ENCODE measurements around the gene TENT5C.
A peak's percentile ranks its signal among the peaks of the same experiment; 100 is the strongest.

The TENT5C gene

GRCh38 chr1:117653195-117653594 is 47.3 kb downstream of the TENT5C start:
- no peak for DNase-seq
- H3K27me3 ChIP-seq (replicated peaks; ENCODE audit: control insufficient read depth, insufficient read depth, low read length, poor library complexity, severe bottlenecking): no peaks in the 10 kb centered on the region
- no peaks in the 10 kb centered on the region for H3K36me3 ChIP-seq (ENCODE audit: control insufficient read depth, insufficient read depth, low read length)
- H3K4me1 ChIP-seq (ENCODE audit: control insufficient read depth, insufficient read depth, low read length, poor library complexity, severe bottlenecking): peaks cover 66% of the 10 kb centered on the region
- no peaks in the 10 kb centered on the region for H3K9me3 ChIP-seq (ENCODE audit: control insufficient read depth, low read length)
- no peak overlapping the region for H3K4me3 ChIP-seq (ENCODE audit: insufficient read depth, low read depth, low read length, poor library complexity, severe bottlenecking)
- no peak overlapping the region for H3K27ac ChIP-seq (ENCODE audit: insufficient read depth, low read length, poor library complexity, severe bottlenecking)

- H3K27me3 ChIP-seq (replicated peaks; ENCODE audit: control insufficient read depth, insufficient read depth, low read length, poor library complexity, severe bottlenecking): no peaks in the 10 kb centered on the region
These were observed 48.1 kb downstream of the TENT5C start for GRCh38 chr1:117653732-117654492.

GRCh38 chr1:117654493-117655219 is 48.8 kb downstream of the TENT5C start:
- DNase-seq: no peak
- no peak overlapping the region for H3K27ac ChIP-seq (ENCODE audit: insufficient read depth, low read length, poor library complexity, severe bottlenecking)
- H3K4me1 ChIP-seq (ENCODE audit: control insufficient read depth, insufficient read depth, low read length, poor library complexity, severe bottlenecking): peaks cover 81% of the 10 kb centered on the region
- no peaks in the 10 kb centered on the region for H3K36me3 ChIP-seq (ENCODE audit: control insufficient read depth, insufficient read depth, low read length)
- peak overlapping the region; percentile 2 for H3K4me3 ChIP-seq (ENCODE audit: insufficient read depth, low read depth, low read length, poor library complexity, severe bottlenecking)
- H3K27me3 ChIP-seq (replicated peaks; ENCODE audit: control insufficient read depth, insufficient read depth, low read length, poor library complexity, severe bottlenecking): no peaks in the 10 kb centered on the region
- H3K9me3 ChIP-seq (ENCODE audit: control insufficient read depth, low read length): no peaks in the 10 kb centered on the region

More at GRCh38 chr1:117653732-117654492, 48.1 kb downstream of the TENT5C start:
- DNase-seq: no peak
- Histone ChIP-seq H3K36me3 (ENCODE audit: control insufficient read depth, insufficient read depth, low read length) (no peaks in the 10 kb centered on the region), H3K9me3 (ENCODE audit: control insufficient read depth, low read length) (no peaks in the 10 kb centered on the region), H3K4me1 (ENCODE audit: control insufficient read depth, insufficient read depth, low read length, poor library complexity, severe bottlenecking) (peaks cover 74% of the 10 kb centered on the region), H3K4me3 (ENCODE audit: insufficient read depth, low read depth, low read length, poor library complexity, severe bottlenecking) (peak overlapping the region; percentile 1), H3K27ac (ENCODE audit: insufficient read depth, low read length, poor library complexity, severe bottlenecking) (no peak overlapping the region)

GRCh38 chr1:117655220-117655577 is 49.4 kb downstream of the TENT5C start:
- Histone ChIP-seq H3K27ac (ENCODE audit: insufficient read depth, low read length, poor library complexity, severe bottlenecking) (no peak overlapping the region), H3K4me1 (ENCODE audit: control insufficient read depth, insufficient read depth, low read length, poor library complexity, severe bottlenecking) (peaks cover 86% of the 10 kb centered on the region), H3K36me3 (ENCODE audit: control insufficient read depth, insufficient read depth, low read length) (no peaks in the 10 kb centered on the region), H3K27me3 (replicated peaks; ENCODE audit: control insufficient read depth, insufficient read depth, low read length, poor library complexity, severe bottlenecking) (no peaks in the 10 kb centered on the region), H3K4me3 (ENCODE audit: insufficient read depth, low read depth, low read length, poor library complexity, severe bottlenecking) (no peak overlapping the region), H3K9me3 (ENCODE audit: control insufficient read depth, low read length) (no peaks in the 10 kb centered on the region)
- no peak for DNase-seq

- DNase-seq: peak; percentile 64 to 79 (median 69)
- no peaks in the 10 kb centered on the region for H3K27me3 ChIP-seq (replicated peaks; ENCODE audit: control insufficient read depth, insufficient read depth, low read length, poor library complexity, severe bottlenecking)
- no peaks in the 10 kb centered on the region for H3K36me3 ChIP-seq (ENCODE audit: control insufficient read depth, insufficient read depth, low read length)
- peaks cover 93% of the 10 kb centered on the region for H3K4me1 ChIP-seq (ENCODE audit: control insufficient read depth, insufficient read depth, low read length, poor library complexity, severe bottlenecking)
- H3K4me3 ChIP-seq (ENCODE audit: insufficient read depth, low read depth, low read length, poor library complexity, severe bottlenecking): peak overlapping the region; percentile 4
- H3K9me3 ChIP-seq (ENCODE audit: control insufficient read depth, low read length): no peaks in the 10 kb centered on the region
- peak overlapping the region; percentile 42 for H3K27ac ChIP-seq (ENCODE audit: insufficient read depth, low read length, poor library complexity, severe bottlenecking)
These were observed 50.4 kb downstream of the TENT5C start for GRCh38 chr1:117656202-117656641.

- Histone ChIP-seq H3K27ac (ENCODE audit: insufficient read depth, low read length, poor library complexity, severe bottlenecking) (no peak overlapping the region), H3K4me1 (ENCODE audit: control insufficient read depth, insufficient read depth, low read length, poor library complexity, severe bottlenecking) (peaks cover 91% of the 10 kb centered on the region), H3K9me3 (ENCODE audit: control insufficient read depth, low read length) (no peaks in the 10 kb centered on the region), H3K36me3 (ENCODE audit: control insufficient read depth, insufficient read depth, low read length) (no peaks in the 10 kb centered on the region), H3K4me3 (ENCODE audit: insufficient read depth, low read depth, low read length, poor library complexity, severe bottlenecking) (no peak overlapping the region), H3K27me3 (replicated peaks; ENCODE audit: control insufficient read depth, insufficient read depth, low read length, poor library complexity, severe bottlenecking) (no peaks in the 10 kb centered on the region)
- no peak for DNase-seq
These were observed 51.2 kb downstream of the TENT5C start for GRCh38 chr1:117657031-117657430.

- no peaks in the 10 kb centered on the region for H3K27me3 ChIP-seq (replicated peaks; ENCODE audit: control insufficient read depth, insufficient read depth, low read length, poor library complexity, severe bottlenecking)
- H3K36me3 ChIP-seq (ENCODE audit: control insufficient read depth, insufficient read depth, low read length): no peaks in the 10 kb centered on the region
- no peak for DNase-seq
- no peak overlapping the region for H3K27ac ChIP-seq (ENCODE audit: insufficient read depth, low read length, poor library complexity, severe bottlenecking)
- no peaks in the 10 kb centered on the region for H3K9me3 ChIP-seq (ENCODE audit: control insufficient read depth, low read length)
- peaks cover 91% of the 10 kb centered on the region for H3K4me1 ChIP-seq (ENCODE audit: control insufficient read depth, insufficient read depth, low read length, poor library complexity, severe bottlenecking)
- peak overlapping the region; percentile 14 for H3K4me3 ChIP-seq (ENCODE audit: insufficient read depth, low read depth, low read length, poor library complexity, severe bottlenecking)
These were observed 52.3 kb downstream of the TENT5C start for GRCh38 chr1:117657949-117658660.

- H3K9me3 ChIP-seq (ENCODE audit: control insufficient read depth, low read length): no peaks in the 10 kb centered on the region
- peak overlapping the region; percentile 14 for H3K4me3 ChIP-seq (ENCODE audit: insufficient read depth, low read depth, low read length, poor library complexity, severe bottlenecking)
- H3K4me1 ChIP-seq (ENCODE audit: control insufficient read depth, insufficient read depth, low read length, poor library complexity, severe bottlenecking): peaks cover 91% of the 10 kb centered on the region
- peak overlapping the region; percentile 28 for H3K27ac ChIP-seq (ENCODE audit: insufficient read depth, low read length, poor library complexity, severe bottlenecking)
- peak; percentile 68 to 75 (median 72) for DNase-seq
- H3K27me3 ChIP-seq (replicated peaks; ENCODE audit: control insufficient read depth, insufficient read depth, low read length, poor library complexity, severe bottlenecking): no peaks in the 10 kb centered on the region
- no peaks in the 10 kb centered on the region for H3K36me3 ChIP-seq (ENCODE audit: control insufficient read depth, insufficient read depth, low read length)
These were observed 52.8 kb downstream of the TENT5C start for GRCh38 chr1:117658676-117659075.

- Histone ChIP-seq H3K4me1 (ENCODE audit: control insufficient read depth, insufficient read depth, low read length, poor library complexity, severe bottlenecking) (peaks cover 90% of the 10 kb centered on the region), H3K27ac (ENCODE audit: insufficient read depth, low read length, poor library complexity, severe bottlenecking) (no peak overlapping the region), H3K4me3 (ENCODE audit: insufficient read depth, low read depth, low read length, poor library complexity, severe bottlenecking) (peak overlapping the region; percentile 23), H3K9me3 (ENCODE audit: control insufficient read depth, low read length) (no peaks in the 10 kb centered on the region), H3K27me3 (replicated peaks; ENCODE audit: control insufficient read depth, insufficient read depth, low read length, poor library complexity, severe bottlenecking) (no peaks in the 10 kb centered on the region), H3K36me3 (ENCODE audit: control insufficient read depth, insufficient read depth, low read length) (no peaks in the 10 kb centered on the region)
- DNase-seq: no peak
These were observed 53.9 kb downstream of the TENT5C start for GRCh38 chr1:117659550-117660270.

Data from effector memory CD4-positive, alpha-beta T cell (primary cell).